Stimulated activated naive CD8-positive, alpha-beta T cell treated with anti-CD3 and anti-CD28 coated beads, Interleukin-15, Interleukin-2, amounts not matched to agents 100 ng/mL and 50 ng/mL, for 24 hours (primary cell): ENCODE data around the gene CCNK.

Experiments used
- H3K27ac Mint-ChIP-seq: one replicate; pipeline ENCODE4 v1.8.0; 2021; ENCODE audit warnings: mild to moderate bottlenecking, mixed read lengths
- H3K27me3 Mint-ChIP-seq: one replicate; pipeline ENCODE4 v1.8.0; 2021; ENCODE audit warnings: mixed read lengths
- H3K36me3 Mint-ChIP-seq: one replicate; pipeline ENCODE4 v1.8.0; 2021; ENCODE audit warnings: low read depth, mixed read lengths
- H3K4me1 Mint-ChIP-seq: one replicate; pipeline ENCODE4 v1.8.0; 2021; ENCODE audit warnings: low read depth, mixed read lengths
- H3K4me3 Mint-ChIP-seq: one replicate; pipeline ENCODE4 v1.8.0; 2021; ENCODE audit warnings: mild to moderate bottlenecking, mixed read lengths
- H3K9me3 Mint-ChIP-seq: one replicate; pipeline ENCODE4 v1.8.0; 2021; ENCODE audit warnings: mixed read lengths

Gene CCNK

GRCh38 chr14:99518441-99519346 is 37.5 kb downstream of the CCNK start:
- Mint-ChIP-seq H3K27ac (no peak overlapping the region), H3K27me3 (no peaks in the 10 kb centered on the region), H3K36me3 (no peaks in the 10 kb centered on the region), H3K4me1 (no peaks in the 10 kb centered on the region), H3K9me3 (no peaks in the 10 kb centered on the region), H3K4me3 (no peak overlapping the region)

- H3K4me1 Mint-ChIP-seq, result no peaks in the 10 kb centered on the region
- no peaks in the 10 kb centered on the region for H3K36me3 Mint-ChIP-seq
- H3K4me3 Mint-ChIP-seq, result no peak overlapping the region
- no peaks in the 10 kb centered on the region for H3K27me3 Mint-ChIP-seq
- no peaks in the 10 kb centered on the region for H3K9me3 Mint-ChIP-seq
- no peak overlapping the region for H3K27ac Mint-ChIP-seq
Measured at GRCh38 chr14:99519347-99519881, 38.2 kb downstream of the CCNK start.

GRCh38 chr14:99519931-99520421 is 38.8 kb downstream of the CCNK start:
- no peak overlapping the region for H3K4me3 Mint-ChIP-seq
- no peaks in the 10 kb centered on the region for H3K36me3 Mint-ChIP-seq
- no peaks in the 10 kb centered on the region for H3K9me3 Mint-ChIP-seq
- no peak overlapping the region for H3K27ac Mint-ChIP-seq
- H3K27me3 Mint-ChIP-seq, result no peaks in the 10 kb centered on the region
- H3K4me1 Mint-ChIP-seq, result peaks cover 4% of the 10 kb centered on the region

GRCh38 chr14:99520571-99521081 is 39.4 kb downstream of the CCNK start:
- H3K4me1 Mint-ChIP-seq, result peaks cover 9% of the 10 kb centered on the region

GRCh38 chr14:99521176-99522024 is 40.2 kb downstream of the CCNK start:
- no peak overlapping the region for H3K4me3 Mint-ChIP-seq
- peaks cover 9% of the 10 kb centered on the region for H3K4me1 Mint-ChIP-seq
- H3K9me3 Mint-ChIP-seq, result no peaks in the 10 kb centered on the region
- H3K36me3 Mint-ChIP-seq, result no peaks in the 10 kb centered on the region
- no peak overlapping the region for H3K27ac Mint-ChIP-seq
- no peaks in the 10 kb centered on the region for H3K27me3 Mint-ChIP-seq

More at GRCh38 chr14:99520571-99521081, 39.4 kb downstream of the CCNK start:
- Mint-ChIP-seq H3K36me3 (no peaks in the 10 kb centered on the region), H3K27me3 (no peaks in the 10 kb centered on the region), H3K9me3 (no peaks in the 10 kb centered on the region), H3K27ac (no peak overlapping the region), H3K4me3 (no peak overlapping the region)

- H3K36me3 Mint-ChIP-seq, result no peaks in the 10 kb centered on the region
- no peak overlapping the region for H3K27ac Mint-ChIP-seq
- no peaks in the 10 kb centered on the region for H3K27me3 Mint-ChIP-seq
- peaks cover 9% of the 10 kb centered on the region for H3K4me1 Mint-ChIP-seq
- H3K4me3 Mint-ChIP-seq, result no peak overlapping the region
- H3K9me3 Mint-ChIP-seq, result no peaks in the 10 kb centered on the region
Measured at GRCh38 chr14:99522025-99522401, 40.8 kb downstream of the CCNK start.

DNA sequence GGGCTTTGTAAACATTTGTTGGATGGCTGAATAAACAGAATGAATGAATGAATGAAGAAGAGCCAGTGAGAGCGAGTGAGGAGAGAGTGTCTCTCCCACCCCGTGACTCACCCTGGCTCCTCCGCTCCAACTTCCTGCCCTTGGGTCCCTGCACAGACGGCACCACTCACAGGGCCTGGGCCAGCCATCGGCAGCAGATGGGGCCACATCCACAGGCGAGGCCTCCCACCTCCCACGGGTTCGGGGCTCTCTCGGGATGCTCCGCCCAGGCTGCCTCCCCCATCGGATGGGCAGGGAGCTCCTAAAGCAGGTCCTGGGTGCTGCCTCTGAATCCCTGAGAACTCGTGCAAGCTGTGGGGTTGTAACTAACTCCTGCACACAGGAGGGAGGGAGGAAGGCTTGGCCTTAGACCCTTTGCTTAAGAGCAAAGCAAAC is 41.3 kb downstream of the CCNK start:
- no peaks in the 10 kb centered on the region for H3K36me3 Mint-ChIP-seq
- H3K4me3 Mint-ChIP-seq, result no peak overlapping the region
- H3K27me3 Mint-ChIP-seq, result no peaks in the 10 kb centered on the region
- H3K4me1 Mint-ChIP-seq, result peaks cover 9% of the 10 kb centered on the region
- no peak overlapping the region for H3K27ac Mint-ChIP-seq
- no peaks in the 10 kb centered on the region for H3K9me3 Mint-ChIP-seq

GRCh38 chr14:99522934-99523703 is 41.9 kb downstream of the CCNK start:
- Mint-ChIP-seq H3K27ac (no peak overlapping the region), H3K9me3 (no peaks in the 10 kb centered on the region), H3K36me3 (no peaks in the 10 kb centered on the region), H3K4me3 (no peak overlapping the region), H3K4me1 (peaks cover 9% of the 10 kb centered on the region), H3K27me3 (no peaks in the 10 kb centered on the region)

DNA sequence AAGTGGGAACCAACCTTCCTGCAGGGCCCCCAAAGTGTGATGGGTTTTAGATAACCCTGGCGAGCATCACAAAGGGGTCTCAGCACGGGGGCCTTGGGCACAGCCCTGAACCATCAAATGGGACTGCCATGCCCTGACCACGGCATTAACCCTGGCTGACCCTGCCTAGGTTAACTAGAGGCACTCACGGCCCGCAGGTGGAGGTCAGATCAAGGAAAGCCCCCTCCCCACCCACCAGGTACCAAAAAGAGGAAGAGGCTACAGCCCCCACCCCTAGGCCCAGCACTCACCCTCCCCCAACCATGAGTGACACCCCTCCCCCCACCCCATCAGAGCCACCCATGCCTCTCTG is 42.5 kb downstream of the CCNK start:
- Mint-ChIP-seq H3K36me3 (no peaks in the 10 kb centered on the region), H3K9me3 (no peaks in the 10 kb centered on the region), H3K27me3 (no peaks in the 10 kb centered on the region), H3K4me1 (peaks cover 9% of the 10 kb centered on the region), H3K27ac (no peak overlapping the region), H3K4me3 (no peak overlapping the region)

- Mint-ChIP-seq H3K36me3 (no peaks in the 10 kb centered on the region), H3K4me1 (peaks cover 9% of the 10 kb centered on the region), H3K27me3 (no peaks in the 10 kb centered on the region), H3K4me3 (no peak overlapping the region), H3K9me3 (no peaks in the 10 kb centered on the region), H3K27ac (no peak overlapping the region)
Measured at GRCh38 chr14:99524091-99524661, 43.0 kb downstream of the CCNK start.

DNA sequence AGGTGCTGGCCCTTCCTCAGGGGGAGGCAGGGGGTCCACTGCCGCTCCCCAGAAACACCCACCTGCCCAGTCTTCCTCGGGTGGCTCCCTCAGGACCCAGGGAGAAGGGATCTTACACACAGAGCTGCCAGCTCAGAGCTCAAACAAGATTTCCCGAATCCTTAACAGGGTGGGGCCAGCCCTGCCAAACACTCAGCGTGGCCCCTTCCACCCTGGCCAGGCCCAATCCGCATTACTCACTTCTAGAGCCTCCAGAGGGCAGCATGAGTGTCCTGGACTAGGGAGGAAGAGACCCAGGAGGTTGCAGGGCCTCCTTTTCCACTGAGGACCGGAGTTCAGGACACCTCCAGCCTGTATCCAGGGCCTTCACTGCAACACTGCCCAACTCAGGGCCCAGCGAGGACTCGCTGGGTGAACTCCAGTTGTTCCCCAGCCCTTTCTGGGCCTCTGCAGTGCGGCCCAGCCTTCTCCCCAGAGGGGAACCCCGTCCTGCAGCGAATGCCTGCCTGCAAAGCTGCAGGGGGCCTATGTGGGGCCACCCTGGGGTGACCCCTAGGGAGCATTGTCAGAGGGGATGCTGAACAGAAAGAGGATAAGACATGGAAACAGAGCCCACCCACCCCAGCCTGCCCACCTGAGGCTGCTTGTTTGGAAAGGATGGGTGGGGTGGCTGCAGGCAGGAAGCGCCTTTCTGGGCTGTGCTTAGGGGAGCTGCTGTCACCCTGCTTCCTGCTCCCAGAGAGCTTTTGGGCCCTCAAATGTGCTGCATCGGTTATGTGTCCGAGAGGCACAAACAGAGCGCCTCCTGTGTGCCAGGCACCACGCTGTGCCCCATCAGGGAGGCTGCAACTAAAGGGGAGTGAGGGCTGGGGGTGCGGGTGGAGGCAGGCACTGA is 43.8 kb downstream of the CCNK start:
- Mint-ChIP-seq H3K4me1 (peaks cover 9% of the 10 kb centered on the region), H3K36me3 (no peaks in the 10 kb centered on the region), H3K27ac (no peak overlapping the region), H3K4me3 (no peak overlapping the region), H3K27me3 (no peaks in the 10 kb centered on the region), H3K9me3 (no peaks in the 10 kb centered on the region)

- Mint-ChIP-seq H3K36me3 (no peaks in the 10 kb centered on the region), H3K27ac (no peak overlapping the region), H3K4me1 (peaks cover 9% of the 10 kb centered on the region), H3K4me3 (no peak overlapping the region), H3K27me3 (no peaks in the 10 kb centered on the region), H3K9me3 (no peaks in the 10 kb centered on the region)
Measured at GRCh38 chr14:99525699-99526080, 44.5 kb downstream of the CCNK start.

DNA sequence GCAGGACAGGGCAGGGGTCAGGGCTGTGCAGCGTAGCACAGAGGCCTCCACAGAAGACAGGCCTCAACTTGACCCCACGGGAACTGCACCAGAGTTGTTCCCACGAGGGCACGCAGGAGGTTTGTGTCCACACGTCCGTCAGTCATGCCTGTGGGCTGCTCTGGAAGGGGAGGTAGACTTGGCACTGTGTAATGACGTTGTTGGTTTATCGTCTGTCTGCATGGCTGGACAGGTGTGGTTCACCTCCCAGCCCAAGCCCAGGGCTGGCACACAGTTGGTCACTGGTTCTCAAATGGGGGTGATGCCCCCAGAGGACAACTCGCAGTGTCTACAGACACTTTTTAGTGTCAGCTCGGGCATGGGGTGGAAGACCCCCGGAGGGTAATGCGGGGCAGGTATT is 45.8 kb downstream of the CCNK start:
- H3K27ac Mint-ChIP-seq, result no peak overlapping the region
- H3K4me1 Mint-ChIP-seq, result peaks cover 9% of the 10 kb centered on the region
- H3K4me3 Mint-ChIP-seq, result no peak overlapping the region
- no peaks in the 10 kb centered on the region for H3K36me3 Mint-ChIP-seq
- H3K27me3 Mint-ChIP-seq, result no peaks in the 10 kb centered on the region
- H3K9me3 Mint-ChIP-seq, result no peaks in the 10 kb centered on the region
